ENCODE data around the gene USPL1. TPM values are rescaled to one million over a fixed set of nuclear protein-coding genes. Genes with fewer than 3 reads are reported as not detected.
A peak's percentile ranks its signal among the peaks of the same experiment; 100 is the strongest.
"Not testable (repeated sequence)": the region's sequence is repeated elsewhere in the genome, so short reads cannot be mapped to it uniquely, and the experiment has no call there.

USPL1 gene
- total RNA-seq, 4 donors from 2014 or later, result 23.6 to 31.0 (median 27.5) TPM

- no peaks in the 10 kb centered on the region for H3K9me3 ChIP-seq
- peaks cover 6 to 12% of the 10 kb centered on the region in 2 donors for H3K36me3 ChIP-seq
These were observed 20.6 kb downstream of the USPL1 start for GRCh38 chr13:30638301-30638700.

GRCh38 chr13:30639671-30640070 is 22.0 kb downstream of the USPL1 start:
- Histone ChIP-seq H3K36me3 (peaks cover 18 to 19% of the 10 kb centered on the region in 2 donors), H3K9me3 (no peaks in the 10 kb centered on the region), H3K27me3 (no peaks in the 10 kb centered on the region), H3K4me3 (replicated peaks in 1 of 3) (no peak overlapping the region), H3K27ac (no peak overlapping the region), H3K4me1 (peaks cover 0 to 4% of the 10 kb centered on the region in 2 donors)
- intact Hi-C loops (cut with DNase I), result no loop called here
- no peak for DNase-seq
- WGBS, 2 donors, result 85 to 88% methylated on average over 4 of the region's 4 CpGs
- no peak for TF ChIP-seq CTCF (IDR thresholded peaks at IDR 0.05)
- TF ChIP-seq POLR2A (IDR thresholded peaks at IDR 0.05), result no peak

More at GRCh38 chr13:30638301-30638700, 20.6 kb downstream of the USPL1 start:
- peaks cover 0 to 4% of the 10 kb centered on the region in 2 donors for H3K4me1 ChIP-seq
- 91 to 92% methylated on average over 4 of the region's 4 CpGs for WGBS, 2 donors
- DNase-seq, result no peak
- H3K27me3 ChIP-seq, result no peaks in the 10 kb centered on the region
- H3K27ac ChIP-seq, result no peak overlapping the region
- intact Hi-C loops (cut with DNase I), result no loop called here
- TF ChIP-seq CTCF (IDR thresholded peaks at IDR 0.05) (no peak), POLR2A (IDR thresholded peaks at IDR 0.05) (no peak)
- no peak overlapping the region for H3K4me3 ChIP-seq (replicated peaks in 1 of 3)

GRCh38 chr13:30641173-30641572 is 23.5 kb downstream of the USPL1 start:
- peak; percentile 44 to 55 for DNase-seq
- H3K9me3 ChIP-seq; intact Hi-C loops (cut with DNase I); H3K27ac ChIP-seq; H3K4me3 ChIP-seq (replicated peaks in 1 of 3); H3K27me3 ChIP-seq; H3K4me1 ChIP-seq: not testable (repeated sequence)
- peaks cover 23 to 24% of the 10 kb centered on the region in 2 donors for H3K36me3 ChIP-seq
- WGBS, 2 donors, result 63 to 74% methylated on average over 1 of the region's 1 CpG

- peaks cover 0 to 4% of the 10 kb centered on the region in 2 donors for H3K4me1 ChIP-seq
- peaks cover 32 to 38% of the 10 kb centered on the region in 2 donors for H3K36me3 ChIP-seq
- H3K27ac ChIP-seq, result no peak overlapping the region
- H3K4me3 ChIP-seq (replicated peaks in 1 of 3), result no peak overlapping the region
- no peaks in the 10 kb centered on the region for H3K9me3 ChIP-seq
- no peak for TF ChIP-seq CTCF (IDR thresholded peaks at IDR 0.05)
- TF ChIP-seq POLR2A (IDR thresholded peaks at IDR 0.05), result no peak
- no peak for DNase-seq
- intact Hi-C loops (cut with DNase I), result no loop called here
- H3K27me3 ChIP-seq, result no peaks in the 10 kb centered on the region
These were observed 27.9 kb downstream of the USPL1 start for GRCh38 chr13:30645629-30646028.

- no peak overlapping the region for H3K27ac ChIP-seq
- WGBS, 2 donors, result 91 to 92% methylated on average over 3 of the region's 3 CpGs
These were observed 29.7 kb downstream of the USPL1 start for GRCh38 chr13:30647420-30647819.

More at GRCh38 chr13:30647420-30647819, 29.7 kb downstream of the USPL1 start:
- Histone ChIP-seq H3K4me1 (no peaks in the 10 kb centered on the region), H3K9me3 (no peaks in the 10 kb centered on the region), H3K4me3 (replicated peaks in 1 of 3) (no peak overlapping the region), H3K27me3 (no peaks in the 10 kb centered on the region), H3K36me3 (peaks cover 32 to 38% of the 10 kb centered on the region in 2 donors)
- intact Hi-C loops (cut with DNase I), result no loop called here
- DNase-seq, result no peak
- TF ChIP-seq CTCF (IDR thresholded peaks at IDR 0.05), result no peak
- TF ChIP-seq POLR2A (IDR thresholded peaks at IDR 0.05), result no peak
